Measurements from ENCODE around the gene BCAR1.
"Not testable (repeated sequence)": the region's sequence is repeated elsewhere in the genome, so short reads cannot be mapped to it uniquely, and the experiment has no call there.

The BCAR1 gene

GRCh38 chr16:75224306-75225082 is 26.9 kb downstream of the BCAR1 start:
- DNase-seq, result no peak

DNA sequence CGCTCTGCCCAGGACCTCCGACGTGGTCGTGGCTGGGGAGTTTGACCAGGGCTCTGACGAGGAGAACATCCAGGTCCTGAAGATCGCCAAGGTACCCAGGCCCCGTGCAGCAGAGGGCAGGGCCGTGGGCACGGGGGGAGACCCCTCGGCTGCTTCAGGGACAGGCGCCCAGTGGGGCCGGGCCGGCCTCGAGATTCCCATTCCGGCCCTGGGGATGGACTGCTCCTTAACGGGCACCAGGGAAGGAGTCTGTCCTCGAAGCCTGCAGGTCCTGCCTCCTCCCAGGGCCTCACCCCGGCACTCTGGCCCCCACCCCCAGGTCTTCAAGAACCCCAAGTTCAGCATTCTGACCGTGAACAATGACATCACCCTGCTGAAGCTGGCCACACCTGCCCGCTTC is 28.3 kb downstream of the BCAR1 start:
- DNase-seq, result not testable (repeated sequence)

DNA sequence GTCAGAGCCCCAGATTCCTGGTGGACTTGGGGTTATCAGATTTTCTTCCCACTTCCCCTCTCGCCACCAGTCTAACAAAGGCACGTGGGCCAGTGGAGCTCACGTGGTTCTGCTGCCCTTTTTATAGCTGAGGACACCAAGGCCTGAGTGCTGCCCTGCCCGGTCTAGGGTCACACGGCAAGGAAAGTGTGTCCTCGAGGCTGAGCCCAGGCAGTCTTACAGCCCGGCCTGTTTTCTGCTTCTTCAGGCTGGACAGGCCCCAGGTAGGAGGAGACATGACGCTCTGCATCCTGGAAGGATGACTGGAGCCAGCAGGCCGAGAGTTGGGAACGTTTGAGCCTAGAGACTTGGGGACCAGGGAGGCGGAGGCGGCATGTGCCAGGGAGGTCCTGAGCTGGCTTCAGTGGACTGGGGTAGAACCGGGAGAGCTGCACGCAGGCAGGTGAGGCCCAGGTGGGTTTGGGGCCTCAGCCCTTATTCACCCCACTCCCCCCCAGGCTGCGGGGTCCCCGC is 29.1 kb downstream of the BCAR1 start:
- no peak for DNase-seq

DNA sequence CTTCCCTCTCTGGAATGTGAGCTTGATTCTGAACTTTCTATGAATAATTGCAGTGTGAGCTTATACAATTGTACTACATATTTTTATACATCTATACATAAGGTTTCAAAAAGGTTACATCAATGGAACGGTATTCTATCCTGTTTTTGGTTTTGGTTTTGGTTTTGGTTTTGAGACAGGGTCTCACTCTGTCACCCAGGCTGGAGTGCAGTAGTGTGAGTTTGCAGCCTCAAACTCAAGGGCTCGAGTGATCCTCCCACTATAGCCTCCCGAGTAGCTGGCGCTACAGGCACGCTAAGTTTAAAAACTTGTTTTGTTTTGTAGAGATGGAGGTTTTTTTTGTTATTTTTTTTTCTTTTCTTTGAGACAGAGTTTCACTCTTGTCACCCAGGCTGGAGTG is 31.6 kb downstream of the BCAR1 start:
- no peak for DNase-seq

DNA sequence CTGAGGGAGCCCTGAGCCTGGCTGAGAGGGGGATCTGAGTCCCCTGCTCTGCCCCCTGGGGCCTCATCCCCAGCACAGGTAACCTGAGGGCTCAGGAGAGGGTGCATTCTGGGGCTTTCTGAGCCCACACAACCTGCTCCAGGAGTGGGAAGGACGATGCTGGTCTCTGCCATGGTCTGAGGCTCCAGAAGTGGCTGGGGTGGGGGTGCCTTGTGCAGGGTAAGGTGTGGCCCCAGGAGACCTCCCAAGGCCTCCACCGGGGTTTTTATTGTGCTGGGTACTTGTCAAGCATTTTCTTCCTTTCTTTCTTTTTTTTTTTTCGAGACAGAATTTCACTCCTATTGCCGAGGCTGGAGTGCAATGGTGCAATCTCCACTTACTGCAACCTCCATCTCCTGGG is 32.3 kb downstream of the BCAR1 start:
- DNase-seq, result no peak

DNA sequence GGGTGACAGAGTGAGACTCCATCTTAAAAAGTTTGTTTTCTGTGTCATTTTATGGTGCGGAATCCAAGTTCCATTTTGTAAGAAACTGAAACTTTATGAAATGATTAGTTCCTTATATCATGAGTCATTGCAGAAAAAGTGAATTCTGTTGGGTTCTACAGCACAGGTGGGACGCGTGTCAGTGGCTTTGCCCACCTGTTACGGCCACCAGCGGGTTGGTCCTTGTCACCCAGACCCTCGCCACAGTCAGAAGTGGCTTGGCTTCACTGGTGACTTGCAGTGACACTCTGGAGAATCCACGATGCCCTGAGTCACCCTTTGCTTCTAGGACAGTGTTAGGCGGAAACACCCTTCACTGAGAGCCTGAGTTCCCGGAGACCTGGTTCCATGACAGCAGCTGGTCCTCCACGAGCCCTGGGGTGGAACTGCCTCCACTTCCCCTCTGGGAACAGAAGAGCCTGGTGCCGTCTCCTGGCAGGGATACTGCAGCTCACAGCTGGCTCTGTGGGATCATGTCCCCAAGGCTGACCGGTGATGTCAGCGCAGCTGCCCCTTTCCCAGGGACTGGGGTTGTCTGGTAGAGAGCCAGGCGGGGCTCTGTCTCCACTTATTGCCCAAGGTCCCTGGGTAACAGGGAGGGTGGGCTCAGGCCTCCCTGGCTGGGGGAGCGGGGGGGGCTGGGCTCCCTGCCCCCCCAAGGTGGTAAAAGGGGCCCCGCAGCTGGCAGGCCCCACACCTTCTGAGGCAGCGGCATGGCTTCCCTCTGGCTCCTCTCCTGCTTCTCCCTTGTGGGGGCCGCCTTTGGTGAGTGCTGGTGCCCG is 33.0 kb downstream of the BCAR1 start, which contains the start of gene CTRB1:
CTRB1 (plus strand) TSS at position 733 of the 821 bp plus-strand sequence; CDS start at position 753, 20 bp downstream.
- no peak for DNase-seq

- no peak for DNase-seq
Observed at GRCh38 chr16:75217389-75217851, 34.0 kb downstream of the BCAR1 start.

GRCh38 chr16:75216576-75216975 is 34.8 kb downstream of the BCAR1 start:
- DNase-seq, result no peak

DNA sequence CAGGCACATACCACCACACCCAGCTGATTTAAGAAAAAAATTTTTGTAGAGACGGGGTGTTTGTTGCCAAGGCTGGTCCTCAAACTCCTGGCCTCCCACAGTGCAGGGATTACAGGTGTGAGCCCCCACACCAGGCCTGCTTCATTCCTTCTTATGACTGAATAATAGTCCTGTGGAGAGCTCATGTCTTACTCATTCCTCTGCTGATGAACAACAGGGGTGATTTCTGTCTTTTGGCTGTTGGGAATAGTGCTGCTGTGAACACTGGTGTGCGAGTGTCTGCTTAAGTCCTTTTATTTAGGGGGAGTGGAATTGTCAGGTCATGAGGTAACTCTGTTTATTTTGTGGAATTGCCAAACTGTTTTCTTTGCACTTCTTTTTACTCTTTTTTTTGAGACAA is 35.3 kb downstream of the BCAR1 start:
- no peak for DNase-seq

GRCh38 chr16:75211286-75211685 is 40.1 kb downstream of the BCAR1 start:
- DNase-seq, result not testable (repeated sequence)

GRCh38 chr16:75209944-75210343 is 41.5 kb downstream of the BCAR1 start:
- DNase-seq, result no peak

DNA sequence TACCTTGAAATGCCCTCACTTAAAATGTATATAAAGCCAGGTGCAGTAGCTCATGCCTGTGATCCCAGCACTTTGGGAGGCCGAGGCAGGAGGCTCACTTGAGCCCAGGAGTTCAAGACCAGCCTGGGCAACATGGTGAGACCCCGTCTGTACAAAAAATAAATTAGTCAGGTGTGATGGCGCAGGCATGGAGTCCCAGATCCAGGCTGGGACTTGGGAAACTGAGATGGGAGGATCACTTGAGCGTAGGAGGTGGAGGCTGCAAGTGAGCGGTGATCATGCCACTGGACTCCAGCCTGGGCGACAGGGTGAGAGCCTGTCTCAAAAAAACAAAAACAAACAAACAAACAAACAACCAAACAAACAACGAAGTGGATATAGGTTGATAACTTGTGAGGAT is 41.9 kb downstream of the BCAR1 start:
- not testable (repeated sequence) for DNase-seq

GRCh38 chr16:75208861-75209505 is 42.4 kb downstream of the BCAR1 start:
- DNase-seq, result no peak

- DNase-seq, result no peak
Observed at GRCh38 chr16:75208242-75208825, 43.1 kb downstream of the BCAR1 start.

- no peak for DNase-seq
Observed at GRCh38 chr16:75207831-75208230, 43.6 kb downstream of the BCAR1 start.

- DNase-seq, result no peak
Observed at GRCh38 chr16:75206749-75207451, 44.5 kb downstream of the BCAR1 start, which contains the start of gene CTRB2. Gene CTRB2 (minus strand): TSS chr16:75207161. CDS start chr16:75207141, 20 bp downstream.

DNA sequence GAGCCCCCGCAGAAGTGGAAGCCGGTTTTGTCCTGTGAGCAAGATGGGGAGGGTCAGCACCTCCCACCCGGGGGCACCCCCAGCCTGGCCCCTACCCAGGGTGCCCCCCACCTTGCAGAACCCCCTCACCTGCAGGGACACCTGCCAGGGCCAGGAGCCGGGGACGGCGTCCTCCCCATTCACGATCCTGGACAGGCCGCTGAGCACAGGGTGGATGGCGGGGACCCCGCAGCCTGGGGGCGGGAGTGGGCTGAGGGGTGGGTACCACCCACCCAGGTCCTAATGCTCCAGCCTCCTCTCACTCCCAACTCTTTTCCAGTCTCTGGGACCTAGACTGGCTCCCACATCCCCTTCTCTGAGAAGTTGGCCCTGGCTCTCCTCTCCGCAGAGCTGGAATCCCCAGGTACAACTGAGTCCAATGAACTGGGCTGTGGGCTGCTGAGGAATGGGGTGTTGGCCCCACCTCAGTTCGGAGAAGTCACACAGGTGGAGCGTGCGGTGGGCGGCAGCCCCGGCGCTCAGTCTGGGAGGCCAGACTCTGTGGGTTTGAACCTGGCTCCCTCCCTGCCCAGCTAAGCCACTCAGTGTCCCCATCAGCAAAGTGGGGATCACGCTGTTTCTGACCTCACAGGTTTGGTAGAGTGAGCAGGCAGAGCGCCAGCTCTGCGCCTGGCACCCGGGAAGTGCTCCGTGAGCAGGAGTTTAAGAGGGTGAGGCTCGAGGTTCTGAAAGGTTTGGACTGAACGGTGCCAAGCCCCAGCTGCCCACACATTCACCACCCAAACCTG is 45.3 kb downstream of the BCAR1 start:
- not testable (repeated sequence) for DNase-seq

DNA sequence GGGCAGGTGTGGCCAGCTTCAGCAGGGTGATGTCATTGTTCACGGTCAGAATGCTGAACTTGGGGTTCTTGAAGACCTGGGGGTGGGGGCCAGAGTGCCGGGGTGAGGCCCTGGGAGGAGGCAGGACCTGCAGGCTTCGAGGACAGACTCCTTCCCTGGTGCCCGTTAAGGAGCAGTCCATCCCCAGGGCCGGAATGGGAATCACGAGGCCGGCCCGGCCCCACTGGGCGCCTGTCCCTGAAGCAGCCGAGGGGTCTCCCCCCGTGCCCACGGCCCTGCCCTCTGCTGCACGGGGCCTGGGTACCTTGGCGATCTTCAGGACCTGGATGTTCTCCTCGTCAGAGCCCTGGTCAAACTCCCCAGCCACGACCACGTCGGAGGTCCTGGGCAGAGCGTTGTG is 46.0 kb downstream of the BCAR1 start:
- not testable (repeated sequence) for DNase-seq

DNA sequence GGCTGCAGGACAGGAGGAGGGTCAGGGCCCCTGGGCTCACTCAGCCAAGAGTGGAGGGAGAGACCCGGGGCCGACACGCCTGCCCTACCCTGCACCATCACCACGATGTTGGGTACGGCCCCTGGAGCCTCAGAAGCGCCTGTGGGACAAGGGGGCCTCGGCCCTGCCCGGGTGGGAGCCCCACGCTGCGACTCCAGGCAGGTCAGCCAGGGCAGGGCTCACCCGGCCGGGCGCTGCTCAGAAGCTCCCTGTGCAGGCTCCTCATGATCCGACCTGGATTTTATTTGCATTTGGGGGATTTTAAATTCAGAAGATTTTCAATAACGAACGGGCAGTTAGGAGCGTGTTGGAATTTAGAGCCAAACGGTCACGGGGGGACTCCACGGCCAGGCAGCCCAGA is 46.5 kb downstream of the BCAR1 start:
- not testable (repeated sequence) for DNase-seq

GRCh38 chr16:75204410-75204758 is 47.0 kb downstream of the BCAR1 start:
- DNase-seq, result no peak
